K562 treated with DMSO at 1 percent for 4 hours (cell line): Measurements from ENCODE around the gene HSD11B1L. TPM values are rescaled to one million over a fixed set of nuclear protein-coding genes. Genes with fewer than 3 reads are reported as not detected.

Source experiments
- total RNA-seq: library from RNA; unstranded; fragments of 300-600 nt; gene quantifications from 2 replicates; pipeline ENCODE4 v1.2.3, GENCODE V29; 2022; ENCODE audit not compliant: insufficient read depth

The HSD11B1L gene, protein sequence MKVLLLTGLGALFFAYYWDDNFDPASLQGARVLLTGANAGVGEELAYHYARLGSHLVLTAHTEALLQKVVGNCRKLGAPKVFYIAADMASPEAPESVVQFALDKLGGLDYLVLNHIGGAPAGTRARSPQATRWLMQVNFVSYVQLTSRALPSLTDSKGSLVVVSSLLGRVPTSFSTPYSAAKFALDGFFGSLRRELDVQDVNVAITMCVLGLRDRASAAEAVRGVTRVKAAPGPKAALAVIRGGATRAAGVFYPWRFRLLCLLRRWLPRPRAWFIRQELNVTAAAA
- total RNA-seq: 7.8 and 11.4 TPM in 2 replicates

GRCh38 chr19:5680437-5681368 lies at the start of gene HSD11B1L, which contains the start of gene MICOS13:
HSD11B1L (plus strand) TSS chr19:5681027; CDS start chr19:5684833, 3,806 bp downstream.
MICOS13 (minus strand) TSS chr19:5680516; CDS start chr19:5680486, 30 bp downstream.

GRCh38 chr19:5690125-5690954 lies 9.5 kb downstream of the HSD11B1L start, which contains the start of gene RPL36:
RPL36 (plus strand) TSS chr19:5690295; CDS start chr19:5690508, 213 bp downstream.

GRCh38 chr19:5719961-5720790 lies 39.3 kb downstream of the HSD11B1L start, which contains the start of the genes CATSPERD and LONP1:
CATSPERD (plus strand) TSS chr19:5720637; CDS start chr19:5720738, 101 bp downstream.
LONP1 (minus strand) TSS chr19:5720146; CDS start chr19:5720132, 14 bp downstream.

Other genes starting within 250 kb of the HSD11B1L start
- gene ZNRF4, start 225.6 kb upstream of the HSD11B1L start, total RNA-seq: not detected in 2 replicates
- gene TINCR, start 113.1 kb upstream of the HSD11B1L start, total RNA-seq: 1.8 and 3.0 TPM in 2 replicates
- 55.5 and 80.7 TPM in 2 replicates for gene SAFB2, start 58.3 kb upstream of the HSD11B1L start, total RNA-seq
- gene SAFB, start 57.9 kb upstream of the HSD11B1L start, total RNA-seq: 108 and 141 TPM in 2 replicates
- gene MICOS13, start 511 bp upstream of the HSD11B1L start, total RNA-seq: 34.1 and 41.8 TPM in 2 replicates
- 1,206 and 1,238 TPM in 2 replicates for gene RPL36, start 9.3 kb downstream of the HSD11B1L start, total RNA-seq
- 277 and 318 TPM in 2 replicates for gene LONP1, start 39.1 kb downstream of the HSD11B1L start, total RNA-seq
- not detected in 2 replicates for gene CATSPERD, start 39.6 kb downstream of the HSD11B1L start, total RNA-seq
- 2.1 and 2.6 TPM in 2 replicates for gene PRR22, start 103.7 kb downstream of the HSD11B1L start, total RNA-seq
- 65.0 and 88.9 TPM in 2 replicates for gene DUS3L, start 110.1 kb downstream of the HSD11B1L start, total RNA-seq
- 17.2 and 19.6 TPM in 2 replicates for gene NRTN, start 124.0 kb downstream of the HSD11B1L start, total RNA-seq
- gene FUT6, start 158.7 kb downstream of the HSD11B1L start, total RNA-seq: not detected in 2 replicates
- gene FUT3, start 170.4 kb downstream of the HSD11B1L start, total RNA-seq: 0.65 TPM in 1 of 2 replicates, not detected in the other
- not detected in 2 replicates for gene FUT5, start 189.5 kb downstream of the HSD11B1L start, total RNA-seq
- 619 and 681 TPM in 2 replicates for gene NDUFA11, start 222.8 kb downstream of the HSD11B1L start, total RNA-seq
- 1.1 and 2.0 TPM in 2 replicates for gene VMAC, start 223.8 kb downstream of the HSD11B1L start, total RNA-seq
- gene CAPS, start 233.2 kb downstream of the HSD11B1L start, total RNA-seq: 9.7 and 12.0 TPM in 2 replicates